Kidney glomerular epithelial cell (primary cell): ENCODE measurements around the gene KCNMA1.
A peak's percentile ranks its signal among the peaks of the same experiment; 100 is the strongest.

Experiments
- DNase-seq: peaks from one replicate; lab custom pipeline; 2025; lab: John Stamatoyannopoulos, UW

Gene KCNMA1

GRCh38 chr10:77240706-77241349 is 396.8 kb downstream of the KCNMA1 start:
- no peak for DNase-seq

GRCh38 chr10:77240041-77240652 is 397.5 kb downstream of the KCNMA1 start:
- DNase-seq = no peak

- no peak for DNase-seq
Measured at GRCh38 chr10:77237120-77237519, 400.5 kb downstream of the KCNMA1 start.

- DNase-seq = no peak
Measured at GRCh38 chr10:77236700-77237099, 400.9 kb downstream of the KCNMA1 start.

GRCh38 chr10:77236029-77236428 is 401.6 kb downstream of the KCNMA1 start:
- no peak for DNase-seq

- DNase-seq = no peak
Measured at GRCh38 chr10:77234599-77234998, 403.0 kb downstream of the KCNMA1 start.

GRCh38 chr10:77233466-77233865 is 404.1 kb downstream of the KCNMA1 start:
- no peak for DNase-seq

- DNase-seq = no peak
Measured at GRCh38 chr10:77231884-77232610, 405.6 kb downstream of the KCNMA1 start.

- no peak for DNase-seq
Measured at GRCh38 chr10:77231375-77231774, 406.2 kb downstream of the KCNMA1 start.

GRCh38 chr10:77230194-77230593 is 407.4 kb downstream of the KCNMA1 start:
- DNase-seq = peak; percentile 92

GRCh38 chr10:77229704-77230103 is 407.9 kb downstream of the KCNMA1 start:
- no peak for DNase-seq

- no peak for DNase-seq
Measured at GRCh38 chr10:77228559-77228958, 409.0 kb downstream of the KCNMA1 start.

- DNase-seq = no peak
Measured at GRCh38 chr10:77226853-77227565, 410.6 kb downstream of the KCNMA1 start.

GRCh38 chr10:77226452-77226851 is 411.2 kb downstream of the KCNMA1 start:
- no peak for DNase-seq

GRCh38 chr10:77226020-77226419 is 411.6 kb downstream of the KCNMA1 start:
- DNase-seq = no peak

- no peak for DNase-seq
Measured at GRCh38 chr10:77223526-77224460, 413.8 kb downstream of the KCNMA1 start.

GRCh38 chr10:77220150-77220549 is 417.5 kb downstream of the KCNMA1 start:
- no peak for DNase-seq

- no peak for DNase-seq
Measured at GRCh38 chr10:77219046-77219445, 418.6 kb downstream of the KCNMA1 start.

GRCh38 chr10:77214799-77215198 is 422.8 kb downstream of the KCNMA1 start:
- no peak for DNase-seq

GRCh38 chr10:77212632-77213031 is 425.0 kb downstream of the KCNMA1 start:
- DNase-seq = no peak

- no peak for DNase-seq
Measured at GRCh38 chr10:77210645-77211044, 427.0 kb downstream of the KCNMA1 start.
